ENCODE measurements around the gene UACA.

- TF ChIP-seq ELF4 (CRISPR knock-in tag; IDR thresholded peaks at IDR 0.05; ENCODE audit: low read depth): no peak
- TF ChIP-seq JAZF1 (CRISPR knock-in tag; IDR thresholded peaks at IDR 0.05): no peak
- no peak for TF ChIP-seq ZNF281 (CRISPR knock-in tag; IDR thresholded peaks at IDR 0.05)
- no peak for TF ChIP-seq CTCF (IDR thresholded peaks at IDR 0.05)
- TF ChIP-seq TEAD1 (CRISPR knock-in tag; IDR thresholded peaks at IDR 0.05): no peak
- TF ChIP-seq ESRRA (CRISPR knock-in tag; IDR thresholded peaks at IDR 0.05; ENCODE audit: borderline replicate concordance): no peak
- TF ChIP-seq MXD4 (CRISPR knock-in tag; IDR thresholded peaks at IDR 0.05; ENCODE audit: borderline replicate concordance): no peak
- no peak for TF ChIP-seq FOXJ3 (CRISPR knock-in tag; IDR thresholded peaks at IDR 0.05; ENCODE audit: borderline replicate concordance)
These were observed 25.9 kb upstream of the UACA start for GRCh38 chr15:70789213-70789612.
